H1 (cell line): ENCODE data around the gene TSSK6. TPM values are rescaled to one million over a fixed set of nuclear protein-coding genes. Genes with fewer than 3 reads are reported as not detected.

Experiments used
- BCL11A ChIP-seq, 2 experiments: IDR thresholded peaks; one replicate each; pipeline ENCODE4 v1.6.1; 2011; ENCODE audit warnings: low read depth in 2 of 2, low read length in 2 of 2, mild to moderate bottlenecking in 2 of 2
- BRCA1 ChIP-seq: IDR thresholded peaks from 2 replicates; pipeline ENCODE4 v1.6.1; 2012; ENCODE audit warnings: low read depth, low read length, improper control_type of control experiment
- CHD2 ChIP-seq: IDR thresholded peaks from 2 replicates; pipeline ENCODE4 v1.6.1; 2012; ENCODE audit warnings: low read length, improper control_type of control experiment
- CHD7 ChIP-seq: fragments of 300-600 bp; sonication (generic); IDR thresholded peaks from 2 replicates; pipeline ENCODE4 v1.7.1; 2012; ENCODE audit warnings: low read length, moderate library complexity, mild to moderate bottlenecking, inconsistent platforms; ENCODE audit not compliant: insufficient replicate concordance
- E2F6 ChIP-seq: IDR thresholded peaks from 2 replicates; pipeline ENCODE4 v1.6.1; 2012; ENCODE audit warnings: inconsistent platforms
- JUN ChIP-seq: IDR thresholded peaks from 2 replicates; pipeline ENCODE4 v1.6.1; 2011; ENCODE audit warnings: low read depth, mild to moderate bottlenecking, improper control_type of control experiment, low read length
- NRF1 ChIP-seq: IDR thresholded peaks from 2 replicates; pipeline ENCODE4 v1.6.1; 2011; ENCODE audit warnings: mild to moderate bottlenecking, low read depth, low read length, improper control_type of control experiment
- RBBP5 ChIP-seq: IDR thresholded peaks from 2 replicates; pipeline ENCODE4 v1.7.1; 2012; ENCODE audit warnings: low read depth, mild to moderate bottlenecking, inconsistent platforms, low read length, moderate library complexity, borderline replicate concordance
- RNF2 ChIP-seq: fragments of 200-900, 300-1000 bp; sonication (generic); IDR thresholded peaks from 2 replicates; pipeline ENCODE4 v1.7.1; 2016; ENCODE audit warnings: borderline replicate concordance, low read depth, mild to moderate bottlenecking, antibody characterized with exemption, low read length; ENCODE audit not compliant: poor library complexity, severe bottlenecking; ENCODE audit errors: missing control alignments
- SIX5 ChIP-seq: IDR thresholded peaks from 2 replicates; pipeline ENCODE4 v1.6.1; 2011; ENCODE audit warnings: mild to moderate bottlenecking, low read depth, low read length
- SP1 ChIP-seq: IDR thresholded peaks from 2 replicates; pipeline ENCODE4 v1.6.1; 2011; ENCODE audit warnings: low read depth, low read length
- ZNF274 ChIP-seq: IDR thresholded peaks from 2 replicates; pipeline ENCODE4 v1.7.0; 2012; ENCODE audit warnings: low read length, borderline replicate concordance; ENCODE audit errors: extremely low read depth
- polyA plus RNA-seq, 7 experiments: library from polyadenylated mRNA; depleted of rRNA in 3 of 7; stranded (reverse) in 5 of 7; unstranded in 2 of 7; fragments of >200 nt in 5 of 7; fragments of 200-250 nt in 2 of 7; gene quantifications; 1 replicate in 5 of 7; 2 replicates in 1 of 7; 4 replicates in 1 of 7; pipeline versions ENCODE4 v1.2.1 to v1.2.3, GENCODE V29; 2011 to 2013; ENCODE audit warnings: missing spikeins in 2 of 7, mixed read lengths in 2 of 7
- total RNA-seq: library from RNA; stranded (reverse); fragmentation: NEBNext Ultra II Directional; extraction: Animal tissue kit (Norgen Biotek cat#: 25700); gene quantifications from 2 replicates; pipeline ENCODE4 v1.2.1, GENCODE V29; 2021

The TSSK6 gene
- total and polyA plus RNA-seq, 2 of the 8 experiments (the other 6 are each of a cell fraction or from before 2014, with no cell fraction given) = 3.6 to 7.8 TPM

GRCh38 chr19:19527371-19527656, 12.0 kb upstream of the TSSK6 start (continued):
- no peak for TF ChIP-seq CHD7
- no peak for TF ChIP-seq ZNF274
- TF ChIP-seq NRF1 = no peak
- no peak for TF ChIP-seq SIX5
- no peak for TF ChIP-seq CHD2
- no peak for TF ChIP-seq E2F6
- no peak for TF ChIP-seq BRCA1
- TF ChIP-seq RNF2 = no peak
- no peak for TF ChIP-seq JUN
- TF ChIP-seq SP1 = no peak
- no peak for TF ChIP-seq BCL11A (IDR thresholded peaks at IDR 0.05; ENCODE audit: low read depth in 2 of 2, low read length in 2 of 2)
- TF ChIP-seq RBBP5 = no peak
